Measurements from ENCODE around the gene OR2S2.

GRCh38 chr9:35928591-35929452, 29.1 kb downstream of the OR2S2 start:
- TF ChIP-seq CTCF (IDR thresholded peaks at IDR 0.05; ENCODE audit: borderline replicate concordance, extremely low read depth, low read length, poor library complexity, severe bottlenecking) (no peak), EZH2 (IDR thresholded peaks at IDR 0.05; ENCODE audit: borderline replicate concordance, low read depth, low read length, severe bottlenecking) (no peak)
